HFFc6 (cell line): Measurements from ENCODE around the gene BPIFB3. TPM values are rescaled to one million over a fixed set of nuclear protein-coding genes. Genes with fewer than 3 reads are reported as not detected.
"Not testable (repeated sequence)": the region's sequence is repeated elsewhere in the genome, so short reads cannot be mapped to it uniquely, and the experiment has no call there.

Source experiments
- DNase-seq: peaks from one replicate; pipeline ENCODE4 v3.0.0-alpha.2; 2018
- H3K27ac Mint-ChIP-seq: 2 replicates; pipeline ENCODE4 v1.8.0; 2020; ENCODE audit warnings: mild to moderate bottlenecking, mixed read lengths
- H3K27me3 Mint-ChIP-seq: 2 replicates; pipeline ENCODE4 v1.8.0; 2021; ENCODE audit warnings: mild to moderate bottlenecking, moderate library complexity, mixed read lengths; ENCODE audit not compliant: insufficient read depth
- H3K36me3 Mint-ChIP-seq: 2 replicates; pipeline ENCODE4 v1.8.0; 2021; ENCODE audit warnings: low read depth, mixed read lengths
- H3K4me1 Mint-ChIP-seq: 2 replicates; pipeline ENCODE4 v1.8.0; 2020; ENCODE audit warnings: low read depth, mixed read lengths
- H3K4me3 Mint-ChIP-seq: 2 replicates; pipeline ENCODE4 v1.8.0; 2020; ENCODE audit warnings: mild to moderate bottlenecking, moderate library complexity, mixed read lengths
- H3K9me3 Mint-ChIP-seq: 2 replicates; pipeline ENCODE4 v1.8.0; 2020; ENCODE audit warnings: mild to moderate bottlenecking, mixed read lengths
- total RNA-seq, 6 experiments: library from RNA; stranded (reverse); fragmentation: NEBNext Ultra II Directional; extraction: Animal tissue kit (Norgen Biotek cat#: 25700); gene quantifications; 2 replicates in 1 of 6; 3 replicates in 5 of 6; pipeline ENCODE4 v1.2.3, GENCODE V29; 2021
- TF ChIP-seq, protein P1 (sequence below): fragments of 200-600 bp; sonication (generic); IDR thresholded peaks from 2 replicates; pipeline ENCODE4 v1.5.0; 2021; ENCODE audit warnings: antibody characterized with exemption, mild to moderate bottlenecking

The BPIFB3 gene
- total RNA-seq, 6 experiments from 2014 or later, result not detected

DNA sequence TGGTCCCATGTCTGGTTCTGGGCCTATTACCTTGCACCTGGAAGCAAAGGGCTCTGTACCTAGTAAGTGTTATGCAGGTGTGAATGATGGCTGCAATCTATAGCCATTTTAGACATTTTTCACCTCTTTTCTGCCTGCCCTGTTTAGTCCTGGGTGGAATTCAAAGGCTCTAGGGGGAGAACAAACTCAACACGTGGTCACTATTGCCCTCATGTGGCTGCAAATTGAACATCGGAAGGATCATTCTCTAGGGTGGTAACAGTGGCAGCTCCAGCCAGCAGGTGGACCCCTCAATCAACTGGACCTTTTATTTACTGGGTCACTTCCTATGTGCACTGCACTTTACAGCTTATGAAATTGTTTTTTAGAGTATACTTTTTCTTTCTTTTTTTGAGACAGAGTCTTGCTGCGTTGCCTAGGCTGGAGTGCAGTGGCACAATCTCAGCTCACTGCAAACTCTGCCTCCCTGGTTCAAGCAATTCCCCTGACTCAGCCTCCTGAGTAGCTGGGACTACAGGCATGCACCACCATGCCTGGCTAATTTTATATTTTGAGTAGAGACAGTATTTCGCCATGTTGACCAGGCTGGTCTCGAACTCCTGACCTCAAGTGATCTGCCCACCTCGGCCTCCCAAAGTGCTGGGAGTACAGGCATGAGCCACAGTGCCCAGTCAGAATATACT, 42.3 kb downstream of the BPIFB3 start:
- peaks cover 35% of the 10 kb centered on the region for H3K27me3 Mint-ChIP-seq
- H3K9me3 Mint-ChIP-seq, H3K4me3 Mint-ChIP-seq, H3K27ac Mint-ChIP-seq, H3K4me1 Mint-ChIP-seq, H3K36me3 Mint-ChIP-seq: not testable (repeated sequence)
- DNase-seq, result peak; percentile 68
- TF ChIP-seq, protein P1, sequence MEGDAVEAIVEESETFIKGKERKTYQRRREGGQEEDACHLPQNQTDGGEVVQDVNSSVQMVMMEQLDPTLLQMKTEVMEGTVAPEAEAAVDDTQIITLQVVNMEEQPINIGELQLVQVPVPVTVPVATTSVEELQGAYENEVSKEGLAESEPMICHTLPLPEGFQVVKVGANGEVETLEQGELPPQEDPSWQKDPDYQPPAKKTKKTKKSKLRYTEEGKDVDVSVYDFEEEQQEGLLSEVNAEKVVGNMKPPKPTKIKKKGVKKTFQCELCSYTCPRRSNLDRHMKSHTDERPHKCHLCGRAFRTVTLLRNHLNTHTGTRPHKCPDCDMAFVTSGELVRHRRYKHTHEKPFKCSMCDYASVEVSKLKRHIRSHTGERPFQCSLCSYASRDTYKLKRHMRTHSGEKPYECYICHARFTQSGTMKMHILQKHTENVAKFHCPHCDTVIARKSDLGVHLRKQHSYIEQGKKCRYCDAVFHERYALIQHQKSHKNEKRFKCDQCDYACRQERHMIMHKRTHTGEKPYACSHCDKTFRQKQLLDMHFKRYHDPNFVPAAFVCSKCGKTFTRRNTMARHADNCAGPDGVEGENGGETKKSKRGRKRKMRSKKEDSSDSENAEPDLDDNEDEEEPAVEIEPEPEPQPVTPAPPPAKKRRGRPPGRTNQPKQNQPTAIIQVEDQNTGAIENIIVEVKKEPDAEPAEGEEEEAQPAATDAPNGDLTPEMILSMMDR, result peak; percentile 86

DNA sequence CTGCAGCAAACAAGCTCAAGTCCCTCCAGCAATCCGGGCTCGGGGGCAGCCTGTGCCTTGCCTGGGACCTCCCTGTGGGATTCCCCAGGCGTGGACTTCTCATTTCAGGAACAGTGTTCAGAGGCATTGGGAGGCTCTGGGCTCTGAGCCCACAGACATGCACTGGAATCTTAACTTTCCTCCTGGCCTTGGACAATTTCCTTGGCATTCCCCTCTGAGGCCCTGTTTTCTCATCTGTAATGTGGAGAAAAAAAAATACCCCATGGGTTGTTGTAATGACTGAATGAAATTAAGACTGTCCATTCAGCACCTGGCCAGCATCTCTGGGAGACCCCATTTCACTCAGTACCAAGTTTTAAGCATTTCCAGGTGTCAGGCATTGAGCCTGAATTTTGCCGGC, 43.3 kb downstream of the BPIFB3 start:
- Mint-ChIP-seq H3K36me3 (no peaks in the 10 kb centered on the region), H3K4me1 (no peaks in the 10 kb centered on the region), H3K9me3 (no peaks in the 10 kb centered on the region), H3K4me3 (no peak overlapping the region), H3K27me3 (peaks cover 35% of the 10 kb centered on the region), H3K27ac (no peak overlapping the region)
- TF ChIP-seq, protein P1, result no peak
- DNase-seq, result no peak

DNA sequence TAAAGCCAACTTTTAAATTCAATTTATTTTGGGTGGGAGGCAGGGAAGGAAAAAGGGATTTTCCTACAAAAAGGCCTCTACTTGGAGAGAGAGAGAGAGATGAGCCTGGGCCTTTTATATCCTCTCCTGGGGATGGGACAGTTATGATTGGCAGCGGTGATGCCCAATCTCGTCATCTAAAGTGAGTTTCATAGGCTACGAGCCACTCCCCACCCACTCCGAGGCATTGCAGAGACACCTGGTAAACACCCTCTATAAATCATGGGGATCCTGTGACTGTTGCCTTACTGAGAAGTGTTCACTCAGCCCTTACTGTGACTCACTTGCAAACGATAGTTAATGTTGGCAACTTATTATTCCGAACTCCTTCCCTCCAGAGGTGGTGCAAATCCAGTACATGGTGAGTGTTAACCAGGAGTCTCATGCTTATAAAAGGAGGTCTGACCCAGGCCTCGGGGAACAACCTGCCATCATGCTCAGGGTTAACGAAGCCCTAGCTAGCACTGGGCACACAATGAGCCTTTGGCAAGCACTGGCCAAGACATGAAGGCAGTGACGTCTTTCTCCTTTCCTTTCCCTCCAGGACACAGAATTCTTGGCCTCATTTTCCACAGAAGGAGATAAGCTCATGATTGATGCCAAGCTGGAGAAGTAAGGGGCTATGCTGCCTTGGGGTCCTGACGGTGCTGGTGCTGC, 46.3 kb downstream of the BPIFB3 start:
- Mint-ChIP-seq H3K4me1 (no peaks in the 10 kb centered on the region), H3K27me3 (peaks cover 42% of the 10 kb centered on the region), H3K9me3 (no peaks in the 10 kb centered on the region), H3K4me3 (no peak overlapping the region), H3K36me3 (no peaks in the 10 kb centered on the region), H3K27ac (no peak overlapping the region)
- TF ChIP-seq, protein P1, result no peak
- DNase-seq, result no peak

DNA sequence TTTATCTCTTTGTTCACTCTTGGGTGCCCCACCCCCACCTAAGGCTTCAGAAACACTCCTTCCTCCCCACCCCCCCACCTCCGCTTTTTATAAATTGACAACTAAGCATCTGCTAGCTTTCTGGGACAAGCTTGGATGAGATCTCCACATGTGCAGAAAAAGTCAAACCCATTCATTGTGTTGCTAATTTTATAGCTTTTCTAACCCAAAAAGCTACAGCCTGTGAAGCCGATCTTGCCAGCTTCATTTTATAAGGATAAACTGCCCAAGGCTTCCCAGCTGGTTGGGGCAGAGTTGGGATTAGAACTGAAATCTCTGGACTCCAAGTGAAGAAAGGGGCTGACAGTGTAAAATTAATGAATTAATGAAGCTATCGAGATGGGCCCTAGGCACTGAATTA, 49.9 kb downstream of the BPIFB3 start:
- H3K36me3 Mint-ChIP-seq, result no peaks in the 10 kb centered on the region
- H3K4me1 Mint-ChIP-seq, result no peaks in the 10 kb centered on the region
- H3K9me3 Mint-ChIP-seq, result no peaks in the 10 kb centered on the region
- H3K4me3 Mint-ChIP-seq, result no peak overlapping the region
- H3K27me3 Mint-ChIP-seq, result peaks cover 54% of the 10 kb centered on the region
- DNase-seq, result no peak
- no peak overlapping the region for H3K27ac Mint-ChIP-seq
- TF ChIP-seq, protein P1, result no peak

DNA sequence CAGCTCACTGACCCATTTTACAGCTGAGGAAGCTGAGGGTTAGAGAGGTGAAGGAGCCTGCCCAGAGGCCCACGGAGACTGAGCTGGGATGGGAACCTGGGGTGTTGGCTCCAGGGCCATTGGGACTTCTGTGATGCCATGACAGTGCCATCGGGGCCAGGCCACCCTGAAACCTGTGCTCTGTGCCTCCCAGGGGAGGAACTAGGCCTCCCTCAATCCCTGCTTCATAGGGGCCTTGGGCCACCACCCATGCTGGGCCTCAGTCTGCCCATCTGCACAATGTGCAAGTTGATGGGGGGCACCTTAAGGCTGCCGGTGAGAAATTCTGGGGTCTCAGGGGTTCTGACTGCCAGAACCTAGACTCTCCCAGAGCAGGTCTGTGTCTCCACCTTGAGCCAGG, 50.6 kb downstream of the BPIFB3 start:
- Mint-ChIP-seq H3K27me3 (peaks cover 47% of the 10 kb centered on the region), H3K9me3 (no peaks in the 10 kb centered on the region), H3K27ac (no peak overlapping the region), H3K4me1 (no peaks in the 10 kb centered on the region), H3K36me3 (no peaks in the 10 kb centered on the region), H3K4me3 (no peak overlapping the region)
- no peak for DNase-seq
- TF ChIP-seq, protein P1, result no peak
